ENCODE results near the gene MMP24OS.
"Not testable (repeated sequence)": the region's sequence is repeated elsewhere in the genome, so short reads cannot be mapped to it uniquely, and the experiment has no call there.

MMP24OS gene

GRCh38 chr20:35274172-35275092, 3.5 kb downstream of the MMP24OS start:
- DNase-seq (ENCODE audit: low read depth) = no peak

GRCh38 chr20:35273449-35274171, 4.3 kb downstream of the MMP24OS start:
- no peak for DNase-seq (ENCODE audit: low read depth)

GRCh38 chr20:35271904-35272303, 6.0 kb downstream of the MMP24OS start:
- DNase-seq (ENCODE audit: low read depth) = no peak

- no peak for DNase-seq (ENCODE audit: low read depth)
Observed at GRCh38 chr20:35271073-35271882, 6.6 kb downstream of the MMP24OS start.

- no peak for DNase-seq (ENCODE audit: low read depth)
Observed at GRCh38 chr20:35270021-35270902, 7.7 kb downstream of the MMP24OS start.

GRCh38 chr20:35269055-35269781, 8.7 kb downstream of the MMP24OS start:
- peak; percentile 35 for DNase-seq (ENCODE audit: low read depth)

GRCh38 chr20:35267092-35267491, 10.8 kb downstream of the MMP24OS start:
- no peak for DNase-seq (ENCODE audit: low read depth)

- no peak for DNase-seq (ENCODE audit: low read depth)
Observed at GRCh38 chr20:35264755-35265154, 13.2 kb downstream of the MMP24OS start.

- DNase-seq (ENCODE audit: low read depth) = no peak
Observed at GRCh38 chr20:35263532-35264341, 14.2 kb downstream of the MMP24OS start.

- peak; percentile 46 for DNase-seq (ENCODE audit: low read depth)
Observed at GRCh38 chr20:35262731-35263531, 15.0 kb downstream of the MMP24OS start.

GRCh38 chr20:35262321-35262720, 15.6 kb downstream of the MMP24OS start:
- DNase-seq (ENCODE audit: low read depth) = not testable (repeated sequence)

GRCh38 chr20:35260426-35260825, 17.5 kb downstream of the MMP24OS start:
- no peak for DNase-seq (ENCODE audit: low read depth)

GRCh38 chr20:35257175-35257909, 20.6 kb downstream of the MMP24OS start:
- DNase-seq (ENCODE audit: low read depth) = peak; percentile 33

- DNase-seq (ENCODE audit: low read depth) = no peak
Observed at GRCh38 chr20:35254448-35254999, 23.4 kb downstream of the MMP24OS start.

- DNase-seq (ENCODE audit: low read depth) = no peak
Observed at GRCh38 chr20:35253010-35253409, 24.9 kb downstream of the MMP24OS start.

GRCh38 chr20:35252598-35252997, 25.3 kb downstream of the MMP24OS start:
- DNase-seq (ENCODE audit: low read depth) = not testable (repeated sequence)

GRCh38 chr20:35252037-35252461, 25.9 kb downstream of the MMP24OS start:
- no peak for DNase-seq (ENCODE audit: low read depth)

GRCh38 chr20:35251613-35251940, 26.3 kb downstream of the MMP24OS start:
- DNase-seq (ENCODE audit: low read depth) = no peak
